GM12874 (cell line): ENCODE data around the gene MTHFD2L.

Experiments
- CTCF ChIP-seq: IDR thresholded peaks from 2 replicates; pipeline ENCODE4 v1.5.1; 2011; ENCODE audit warnings: low read depth, mild to moderate bottlenecking, control low read depth, low read length, moderate library complexity; ENCODE audit not compliant: insufficient read depth

Gene MTHFD2L

GRCh38 chr4:74244049-74244448 is 86.1 kb downstream of the MTHFD2L start:
- TF ChIP-seq CTCF: no peak

GRCh38 chr4:74252933-74253332 is 95.0 kb downstream of the MTHFD2L start:
- TF ChIP-seq CTCF: no peak

- TF ChIP-seq CTCF: no peak
These were observed 96.5 kb downstream of the MTHFD2L start for GRCh38 chr4:74254386-74254785.

GRCh38 chr4:74255096-74255495 is 97.2 kb downstream of the MTHFD2L start:
- TF ChIP-seq CTCF: no peak

GRCh38 chr4:74258963-74259362 is 101.0 kb downstream of the MTHFD2L start:
- no peak for TF ChIP-seq CTCF

GRCh38 chr4:74260036-74260435 is 102.1 kb downstream of the MTHFD2L start:
- no peak for TF ChIP-seq CTCF

- no peak for TF ChIP-seq CTCF
These were observed 104.6 kb downstream of the MTHFD2L start for GRCh38 chr4:74262522-74262921.

GRCh38 chr4:74263551-74263950 is 105.6 kb downstream of the MTHFD2L start:
- no peak for TF ChIP-seq CTCF
